Ovary (tissue), 3 donors: ENCODE data around the gene RASA3.

Experiments used
- CTCF ChIP-seq, 3 donors: fragments of 450-650 bp in 2 of 3; fragments of 200-600 bp in 1 of 3; IDR thresholded peaks; one replicate each; pipeline versions ENCODE4 v1.5.1 to v1.8.0; 2016 to 2022; ENCODE audit warnings: antibody characterized with exemption in 3 of 3, mild to moderate bottlenecking in 1 of 3
- EP300 ChIP-seq: sonication (generic); formaldehyde crosslinking; IDR thresholded peaks from one replicate; pipeline ENCODE4 v1.6.1; 2017; ENCODE audit warnings: antibody characterized with exemption
- POLR2A ChIP-seq: fragments of 450-650 bp; IDR thresholded peaks from one replicate; pipeline ENCODE4 v1.6.1; 2017; ENCODE audit warnings: antibody characterized with exemption, mild to moderate bottlenecking, moderate library complexity
- donor health status: DM: no; HTN: no; CAD: no.

- TF ChIP-seq CTCF (IDR thresholded peaks at IDR 0.05): no peak
- TF ChIP-seq EP300: no peak
- TF ChIP-seq POLR2A: no peak
These were observed 203.5 kb downstream of the RASA3 start for GRCh38 chr13:113928685-113929627.
